Activated CD4-positive, alpha-beta T cell treated with anti-CD3 and anti-CD28 coated beads for 48 hours (primary cell): ENCODE measurements around the gene CSNK1D.

Experiments used
- DNase-seq: peaks from one replicate; pipeline ENCODE4 v3.0.0-alpha.2; 2020

Gene CSNK1D

GRCh38 chr17:82238472-82239201 lies 34.9 kb downstream of the CSNK1D start:
- peak; percentile 82 for DNase-seq

GRCh38 chr17:82237746-82238471 lies 35.6 kb downstream of the CSNK1D start:
- DNase-seq: no peak

- DNase-seq: no peak
Observed at GRCh38 chr17:82237083-82237745, 36.3 kb downstream of the CSNK1D start.

- DNase-seq: peak; percentile 82
Observed at GRCh38 chr17:82236142-82236971, 37.1 kb downstream of the CSNK1D start.

DNA sequence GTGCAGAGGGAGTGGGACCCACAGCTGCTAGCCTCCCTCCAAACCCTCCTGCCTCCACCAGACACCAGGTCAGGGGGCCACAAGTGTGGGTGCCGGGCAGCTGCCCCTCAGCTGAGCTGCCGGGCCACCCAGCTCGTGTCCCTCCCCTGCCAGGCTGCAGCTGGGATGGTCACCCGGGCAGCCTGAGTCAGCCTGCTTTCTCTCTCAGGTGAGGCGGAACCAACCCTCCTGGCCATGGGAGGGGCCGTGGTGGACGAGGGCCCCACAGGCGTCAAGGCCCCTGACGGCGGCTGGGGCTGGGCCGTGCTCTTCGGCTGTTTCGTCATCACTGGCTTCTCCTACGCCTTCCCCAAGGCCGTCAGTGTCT lies 37.7 kb downstream of the CSNK1D start:
- DNase-seq: no peak

DNA sequence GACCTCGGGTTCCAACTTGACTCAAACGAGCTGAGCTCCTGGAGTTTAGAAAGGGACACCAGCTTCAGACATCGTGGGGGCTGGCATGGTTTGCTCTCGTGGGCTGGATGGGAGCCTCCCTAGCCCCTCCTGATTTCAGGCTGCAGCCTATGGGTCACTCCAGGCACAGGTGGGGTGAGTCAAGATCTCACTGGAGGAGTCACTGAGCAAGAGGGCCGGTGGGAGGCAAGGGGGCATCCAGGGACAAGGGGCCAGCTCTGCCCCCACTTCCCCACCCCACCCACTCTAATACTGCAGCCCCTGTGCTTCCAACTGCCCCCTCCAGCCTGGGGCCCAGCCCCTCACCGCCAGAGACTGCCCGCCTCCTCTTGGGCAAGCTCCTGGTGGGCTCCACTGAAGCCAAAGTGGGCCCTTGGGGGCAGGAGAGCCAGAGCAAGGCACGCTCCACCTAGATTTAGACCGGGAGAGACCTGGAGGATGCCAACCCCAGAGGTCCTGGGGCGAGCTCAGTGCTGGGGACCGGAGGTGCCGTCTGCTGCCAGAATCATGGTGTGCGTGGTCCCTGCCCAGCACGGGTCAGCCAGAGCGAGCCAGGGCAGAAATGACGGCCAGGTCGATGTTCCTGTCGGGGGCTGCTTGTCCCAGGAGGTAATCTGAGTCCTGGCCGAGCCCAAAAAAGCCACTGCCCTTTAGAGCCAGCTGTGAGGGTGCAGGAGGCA lies 38.3 kb downstream of the CSNK1D start:
- DNase-seq: no peak

GRCh38 chr17:82234211-82235055 lies 39.1 kb downstream of the CSNK1D start:
- no peak for DNase-seq

DNA sequence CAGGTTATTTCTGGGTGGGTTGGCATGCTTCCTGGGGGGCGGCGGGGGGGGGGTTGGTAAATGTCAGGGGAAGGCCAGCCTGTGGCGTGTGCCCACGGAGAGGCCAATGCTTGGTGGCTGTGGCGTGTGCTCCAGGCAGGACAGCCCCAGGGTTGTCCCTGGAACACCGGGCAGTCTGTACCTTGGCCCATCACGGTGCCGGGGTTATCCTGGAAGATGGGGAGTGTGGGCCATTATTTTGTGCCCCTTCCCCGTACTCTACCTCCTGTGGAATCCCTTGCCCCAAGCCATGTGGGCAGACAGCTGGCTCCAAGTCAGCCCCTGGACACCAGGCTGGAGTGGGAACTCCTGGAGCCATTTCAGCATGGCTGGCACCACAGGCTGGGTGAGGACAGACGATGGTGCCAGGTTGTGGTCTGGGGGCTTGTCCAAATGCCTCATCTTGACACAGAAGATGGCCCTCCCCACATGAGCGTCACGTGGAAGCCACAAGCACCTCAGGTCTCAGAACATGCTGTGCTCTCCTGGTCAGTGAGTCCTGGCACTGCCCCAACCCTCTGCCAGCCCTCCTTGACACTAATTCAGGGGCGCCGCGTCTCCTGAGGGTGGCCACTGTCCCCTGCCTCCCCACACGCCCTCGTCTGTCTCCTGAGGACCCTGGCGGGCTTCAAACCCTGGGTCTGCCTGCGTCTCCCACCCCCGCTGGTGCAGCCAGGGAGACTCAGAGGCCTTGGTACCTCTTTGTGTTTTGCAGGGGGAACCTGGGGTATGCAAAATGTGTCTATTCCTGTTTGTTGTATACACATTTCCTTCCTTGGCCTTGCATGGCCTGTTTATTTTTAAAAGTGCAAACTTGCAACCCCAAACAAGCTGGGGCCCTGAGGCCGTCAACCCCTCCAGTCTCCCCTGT lies 40.4 kb downstream of the CSNK1D start:
- no peak for DNase-seq

DNA sequence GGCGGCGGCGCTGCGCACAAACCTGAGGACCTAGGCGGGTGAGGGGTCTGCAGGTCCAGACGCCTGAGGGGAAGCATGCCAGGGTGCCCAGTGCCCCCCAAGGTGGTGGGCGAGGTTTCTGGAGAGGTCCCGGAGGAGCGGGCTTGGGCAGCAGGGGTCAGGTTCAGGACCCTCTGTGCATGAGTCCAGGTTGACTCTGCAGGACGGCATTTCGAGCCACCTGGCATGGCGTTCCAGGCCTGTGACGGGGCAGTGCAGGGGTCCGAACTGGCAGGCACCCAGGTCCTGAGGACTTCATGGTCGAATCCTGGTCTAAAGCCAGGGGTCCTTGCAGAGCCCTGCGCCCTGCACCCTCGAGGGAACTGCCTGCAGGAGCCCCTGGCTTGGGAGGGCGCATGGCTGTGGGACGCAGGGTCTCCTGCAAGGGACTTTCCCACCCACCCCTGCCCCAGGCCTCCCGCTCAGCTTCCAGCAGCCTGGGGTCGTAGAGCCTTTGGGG lies 41.1 kb downstream of the CSNK1D start:
- no peak for DNase-seq

DNA sequence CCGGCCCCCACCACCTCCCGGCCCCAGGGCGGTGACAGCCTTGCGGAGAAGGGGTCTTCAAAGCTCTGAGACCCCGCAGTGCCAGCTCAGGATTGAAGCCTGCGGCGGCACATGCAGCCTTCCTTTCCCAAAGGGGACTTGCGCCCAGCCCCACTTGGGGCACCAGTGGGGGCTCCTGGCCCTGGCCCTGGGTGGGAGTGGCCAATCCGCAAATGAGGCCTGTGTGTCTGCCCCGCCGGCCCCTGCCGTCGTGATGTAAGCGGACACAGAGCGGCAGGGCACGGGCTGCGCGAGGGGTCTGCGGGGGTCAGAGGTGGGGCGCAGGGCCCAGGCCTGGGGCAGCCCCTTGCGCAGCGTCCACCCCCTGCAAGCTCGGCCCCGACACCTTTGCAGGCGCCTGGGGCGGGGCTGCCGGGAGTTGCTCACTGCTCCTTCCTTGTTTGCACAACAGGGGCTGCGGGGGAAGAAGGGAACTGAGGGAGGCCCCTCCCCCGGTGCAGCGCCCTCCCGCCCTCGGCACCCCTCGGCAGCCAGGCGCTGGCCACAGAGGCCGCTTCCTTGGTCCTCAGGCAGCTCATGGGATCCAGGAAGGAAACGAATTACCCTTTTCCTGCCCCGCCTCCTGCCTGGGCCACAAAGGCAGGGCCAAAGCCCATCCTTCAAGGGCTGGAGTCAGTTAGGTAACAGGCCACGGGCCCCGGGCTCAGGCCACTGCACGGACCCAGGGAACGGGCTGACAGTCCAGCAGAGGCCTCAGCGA lies 41.8 kb downstream of the CSNK1D start:
- DNase-seq: no peak

GRCh38 chr17:82231312-82231561 lies 42.3 kb downstream of the CSNK1D start:
- no peak for DNase-seq

DNA sequence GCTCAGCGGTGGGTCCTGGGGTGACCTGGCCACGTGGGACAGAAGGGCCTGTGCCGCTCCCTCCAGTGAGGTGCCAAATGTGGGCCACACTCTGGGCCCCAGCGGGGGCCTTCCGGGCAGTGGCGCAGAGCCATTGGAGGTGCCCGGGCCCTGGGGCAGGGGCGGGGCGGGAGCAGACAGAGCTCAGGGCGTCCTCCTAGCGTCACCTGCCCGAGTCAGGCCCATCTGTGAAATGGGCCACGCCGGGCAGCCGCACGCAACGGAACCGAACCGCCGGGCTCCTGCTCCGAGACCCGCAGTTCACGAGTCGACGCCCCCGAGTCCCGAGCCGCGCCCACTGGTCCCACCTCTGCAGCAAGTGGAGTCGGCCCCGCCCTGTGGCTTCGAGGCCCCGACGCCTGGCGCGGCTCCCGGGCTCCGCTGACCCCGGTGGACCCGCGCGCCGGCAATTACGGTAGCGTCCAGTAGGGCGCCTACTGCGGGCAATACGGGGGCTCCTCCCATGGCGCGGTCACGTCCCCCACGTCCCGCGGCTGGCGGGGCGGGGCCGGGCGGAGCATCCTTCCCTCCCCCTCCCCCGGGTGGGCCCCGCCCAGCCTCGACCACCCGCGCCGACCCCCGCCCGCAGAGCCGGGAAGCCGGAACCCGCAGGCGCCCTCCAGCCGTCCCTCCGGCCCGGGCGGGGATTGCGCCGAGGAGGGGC lies 42.7 kb downstream of the CSNK1D start:
- peak; percentile 76 for DNase-seq

DNA sequence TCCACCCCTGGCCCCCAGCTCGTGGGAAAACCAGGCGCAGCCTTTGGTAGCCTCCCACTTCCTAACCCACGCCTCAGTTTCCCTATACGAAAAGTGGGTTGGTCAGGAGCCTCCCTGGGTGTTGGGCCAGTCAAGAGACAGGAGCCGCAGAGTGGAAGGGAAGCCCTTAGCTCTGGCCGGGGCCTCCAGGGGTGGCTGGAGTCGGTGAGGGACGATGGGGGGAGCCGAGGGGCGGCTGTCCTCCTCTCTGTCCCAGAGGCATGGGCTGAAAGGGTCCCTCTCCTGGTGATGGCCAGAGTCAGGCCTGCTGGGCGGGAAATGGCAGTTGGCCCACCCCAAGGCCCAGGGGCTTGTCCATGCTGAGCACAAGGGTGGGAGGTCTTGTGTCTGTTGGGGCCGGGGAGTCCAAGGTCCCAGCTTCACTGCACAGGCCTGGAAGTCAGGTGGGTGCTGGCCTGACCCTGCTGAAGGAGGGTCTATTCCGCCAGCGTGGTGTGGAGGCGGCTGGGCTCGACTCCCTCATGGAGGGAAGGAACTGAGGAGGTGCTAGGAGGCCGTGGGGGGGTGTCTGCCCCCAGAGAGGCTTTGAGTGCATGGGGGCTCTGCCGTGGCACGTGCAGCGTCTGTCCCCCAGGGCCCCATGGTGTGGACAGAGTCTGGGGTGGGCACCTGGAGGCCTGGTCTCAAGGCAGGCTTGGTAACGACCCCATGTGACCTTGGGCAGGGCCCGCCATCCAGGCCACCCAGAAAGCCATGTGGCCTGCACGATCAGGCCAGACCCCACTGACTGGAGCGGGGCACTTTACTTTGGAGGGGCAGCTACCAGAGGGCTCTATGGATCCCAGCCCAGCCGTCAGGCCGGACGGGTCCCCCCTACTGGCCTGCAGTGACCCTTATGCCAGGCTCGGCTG lies 43.5 kb downstream of the CSNK1D start:
- DNase-seq: no peak

DNA sequence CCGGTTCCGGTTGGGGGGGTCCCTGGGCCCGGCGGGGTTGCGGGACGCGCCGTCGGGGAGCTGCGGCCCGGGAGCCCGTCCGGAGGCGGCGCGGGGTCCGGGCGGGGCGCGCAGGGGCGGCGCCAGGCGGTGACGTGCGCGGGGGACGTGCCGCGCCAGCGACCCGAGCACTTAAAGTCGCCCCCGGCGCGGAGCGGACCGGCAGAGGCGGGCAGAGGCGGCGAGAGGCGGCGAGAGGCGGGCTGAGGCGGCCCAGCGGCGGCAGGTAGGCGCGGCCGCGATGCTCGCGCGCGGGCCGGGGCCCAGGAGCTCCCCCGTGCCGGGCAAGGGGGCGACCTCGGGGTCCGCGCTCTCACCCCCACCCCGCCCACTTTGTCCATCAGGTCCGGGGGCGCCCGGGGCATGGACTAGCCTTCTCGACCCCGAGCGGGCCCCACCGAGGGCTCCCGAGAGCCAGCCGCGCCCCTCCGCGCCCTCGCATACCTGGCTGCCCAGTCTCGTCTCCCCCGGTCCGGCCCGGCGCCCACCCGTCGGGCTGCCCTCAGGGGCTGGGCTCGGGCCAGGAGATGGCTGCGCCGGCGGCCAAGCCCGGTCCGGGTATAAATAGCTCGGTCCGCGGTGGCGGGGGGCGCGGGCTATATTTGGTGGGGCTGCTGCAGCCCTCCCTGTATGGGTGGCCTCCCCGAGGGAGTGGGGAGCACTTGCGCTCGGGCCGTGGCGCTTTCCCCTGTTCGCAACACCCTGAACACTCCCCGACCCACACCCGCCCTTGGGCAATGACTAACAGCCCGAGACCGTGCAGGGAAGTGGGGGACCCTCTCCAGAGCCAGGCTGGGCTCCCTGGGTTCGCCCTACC lies 44.4 kb downstream of the CSNK1D start, which contains the start of gene SLC16A3:
SLC16A3 (plus strand) TSS at position 201 of the 856 bp plus-strand sequence. CDS start 6,967 bp downstream, outside the sequence.
- DNase-seq: peak; percentile 69

DNA sequence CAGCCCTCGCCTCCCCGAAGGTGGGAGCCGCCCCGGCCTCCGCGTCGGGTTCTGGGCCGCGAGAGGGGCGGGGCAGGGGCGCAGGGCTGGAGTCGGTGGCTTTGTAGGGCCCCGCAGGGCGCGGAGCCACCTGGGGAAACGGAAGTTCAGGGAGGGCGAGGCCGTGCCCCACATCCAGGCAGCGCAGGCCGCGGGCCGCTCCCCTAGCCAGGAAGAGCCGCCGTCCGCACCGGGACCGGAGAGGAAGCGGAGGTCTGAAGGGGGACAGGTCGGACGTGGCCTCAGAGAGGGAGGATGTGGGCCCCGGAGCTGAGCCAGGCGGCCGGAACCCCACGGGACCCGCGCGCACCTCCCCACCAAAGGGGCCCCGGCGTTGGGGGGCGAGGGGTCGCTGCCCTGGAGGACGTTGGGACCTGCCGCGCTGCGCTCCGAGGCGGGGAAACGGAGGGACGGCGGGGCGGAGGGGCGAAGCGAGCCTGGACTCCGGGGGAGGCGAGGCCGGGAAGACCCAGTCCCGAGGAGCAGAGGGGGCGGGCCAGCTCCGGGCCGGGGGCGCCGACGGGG lies 45.1 kb downstream of the CSNK1D start:
- DNase-seq: peak; percentile 69

DNA sequence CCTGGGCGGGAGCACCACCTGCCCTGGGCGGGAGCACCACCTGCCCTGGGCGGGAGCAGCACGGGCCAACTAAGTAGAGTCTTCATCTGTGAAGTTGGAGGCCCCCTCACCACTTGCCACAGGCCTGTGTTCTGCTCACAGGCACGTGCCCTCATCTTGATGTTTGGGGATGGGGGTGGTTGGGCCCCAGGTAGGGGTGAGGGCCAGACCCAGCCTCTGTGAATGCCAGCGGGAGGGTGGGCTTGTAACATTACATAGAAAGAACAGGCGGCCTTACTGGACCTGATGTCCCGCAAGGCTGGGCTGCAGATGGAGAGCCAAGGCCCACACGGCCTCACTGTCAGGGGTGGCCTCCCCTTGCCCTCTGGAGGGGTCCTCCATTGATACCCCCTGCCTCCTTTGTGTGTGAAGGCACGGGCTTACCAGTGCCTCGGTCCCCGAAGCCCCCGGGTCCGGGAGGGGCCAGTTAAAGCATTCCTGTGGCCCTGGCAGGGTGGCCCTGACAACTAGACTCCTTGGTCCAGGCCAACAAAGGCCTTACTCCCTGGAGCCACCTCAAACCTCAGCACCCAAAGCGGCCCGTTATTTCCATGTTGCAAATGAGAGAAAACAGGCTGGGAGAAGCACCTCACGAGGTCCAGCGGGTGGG lies 45.7 kb downstream of the CSNK1D start:
- DNase-seq: no peak
